Left ventricle myocardium superior (tissue), 1 donor: ENCODE measurements around the gene SMAGP. TPM values are rescaled to one million over a fixed set of nuclear protein-coding genes. Genes with fewer than 3 reads are reported as not detected.

Experiments used
- ATAC-seq: fragments of 200-7000 bp; cut with Tn5 transposase; one replicate; pipeline ENCODE4 v1.9.1; 2020; ENCODE audit warnings: mild to moderate bottlenecking, moderate library complexity
- DNase-seq: peaks from one replicate; pipeline ENCODE4 v3.0.0-alpha.2; 2020
- intact Hi-C: fragments of 100-400 bp; cut with micrococcal nuclease; formaldehyde crosslinking; loops from one replicate; pipeline ENCODE4 v1.11.0; 2022
- total RNA-seq: library from RNA; stranded (reverse); fragmentation: NEBNext Ultra II Directional; extraction: Animal tissue kit (Norgen Biotek cat#: 25700); gene quantifications from one replicate; pipeline ENCODE4 v1.2.1, GENCODE V29; 2021
- donor health status: DM: no; HTN: yes; CAD: no; lungs with severe emphysema.

Gene SMAGP
- total RNA-seq, 1 donor from 2014 or later: 3.4 TPM

GRCh38 chr12:51202718-51203117, 67.5 kb downstream of the SMAGP start:
- no peak for ATAC-seq
- DNase-seq: no peak

GRCh38 chr12:51200806-51201205, 69.4 kb downstream of the SMAGP start:
- DNase-seq (no peak), ATAC-seq (no peak)
- intact Hi-C loops: no loop called here

More at GRCh38 chr12:51202718-51203117, 67.5 kb downstream of the SMAGP start:
- intact Hi-C loops: no loop called here

GRCh38 chr12:51200156-51200555, 70.1 kb downstream of the SMAGP start:
- DNase-seq: no peak
- intact Hi-C loops: no loop called here

GRCh38 chr12:51199366-51199945, 70.8 kb downstream of the SMAGP start:
- intact Hi-C loops: no loop called here
- no peak for DNase-seq
- no peak for ATAC-seq

More at GRCh38 chr12:51200156-51200555, 70.1 kb downstream of the SMAGP start:
- ATAC-seq: no peak

GRCh38 chr12:51198568-51199365, 71.4 kb downstream of the SMAGP start:
- intact Hi-C loops: no loop called here
- no peak for ATAC-seq

GRCh38 chr12:51197736-51198567, 72.3 kb downstream of the SMAGP start:
- ATAC-seq: no peak
- intact Hi-C loops: no loop called here
- DNase-seq: no peak

More at GRCh38 chr12:51198568-51199365, 71.4 kb downstream of the SMAGP start:
- DNase-seq: no peak

- no peak for ATAC-seq
- no peak for DNase-seq
- intact Hi-C loops: no loop called here
Observed at GRCh38 chr12:51196547-51196946, 73.7 kb downstream of the SMAGP start.

GRCh38 chr12:51195841-51196240, 74.4 kb downstream of the SMAGP start:
- intact Hi-C loops: no loop called here
- ATAC-seq (no peak), DNase-seq (no peak)

Other genes starting within 250 kb of the SMAGP start
- gene SLC11A2, start 244.0 kb downstream of the SMAGP start, total RNA-seq: 22.9 TPM
- gene LETMD1, start 222.1 kb downstream of the SMAGP start, total RNA-seq: 19.3 TPM
- 18.8 TPM for gene CSRNP2, start 186.8 kb downstream of the SMAGP start, total RNA-seq
- gene TFCP2, start 97.3 kb downstream of the SMAGP start, total RNA-seq: 24.2 TPM
- 9.9 TPM for gene POU6F1, start 52.4 kb downstream of the SMAGP start, total RNA-seq
- 146 TPM for gene DAZAP2, start 31.6 kb downstream of the SMAGP start, total RNA-seq
- gene BIN2, start 53.8 kb upstream of the SMAGP start, total RNA-seq: 1.7 TPM
- not detected for gene CELA1, start 76.3 kb upstream of the SMAGP start, total RNA-seq
- gene GALNT6, start 121.0 kb upstream of the SMAGP start, total RNA-seq: 0.77 TPM
- gene SLC4A8, start 154.4 kb upstream of the SMAGP start, total RNA-seq: 0.32 TPM